Epithelial cell of esophagus (primary cell): ENCODE data around the gene ANKRD22.

ENCODE experiments used
- DNase-seq: peaks from one replicate; pipeline ENCODE4 v3.0.0; 2010; ENCODE audit warnings: low read depth
- H3K4me3 ChIP-seq: 2 replicates; pipeline ENCODE4 v1.5.1; 2011; ENCODE audit warnings: mild to moderate bottlenecking, low read length, control low read depth
- CTCF ChIP-seq: IDR thresholded peaks from 2 replicates; pipeline ENCODE4 v1.5.1; 2011; ENCODE audit warnings: low read depth, mild to moderate bottlenecking, low read length, control low read depth, inconsistent platforms; ENCODE audit not compliant: insufficient read depth; ENCODE audit errors: missing control alignments

ANKRD22 gene

GRCh38 chr10:88813200-88813599 lies 38.4 kb downstream of the ANKRD22 start:
- no peak overlapping the region for H3K4me3 ChIP-seq
- DNase-seq = no peak
- TF ChIP-seq CTCF = no peak

- peak; percentile 84 for DNase-seq
Observed at GRCh38 chr10:88810196-88810961, 41.3 kb downstream of the ANKRD22 start.

GRCh38 chr10:88809621-88810020 lies 42.0 kb downstream of the ANKRD22 start:
- H3K4me3 ChIP-seq = no peak overlapping the region
- no peak for DNase-seq
- no peak for TF ChIP-seq CTCF

More at GRCh38 chr10:88810196-88810961, 41.3 kb downstream of the ANKRD22 start:
- no peak overlapping the region for H3K4me3 ChIP-seq
- TF ChIP-seq CTCF = peak; percentile 94

- DNase-seq = no peak
- no peak for TF ChIP-seq CTCF
- no peak overlapping the region for H3K4me3 ChIP-seq
Observed at GRCh38 chr10:88805924-88806323, 45.7 kb downstream of the ANKRD22 start.

- no peak for TF ChIP-seq CTCF
- no peak for DNase-seq
- no peak overlapping the region for H3K4me3 ChIP-seq
Observed at GRCh38 chr10:88805361-88805760, 46.3 kb downstream of the ANKRD22 start.

GRCh38 chr10:88804083-88804812 lies 47.4 kb downstream of the ANKRD22 start:
- TF ChIP-seq CTCF = no peak

GRCh38 chr10:88803641-88804040 lies 48.0 kb downstream of the ANKRD22 start:
- peak; percentile 39 for DNase-seq
- no peak overlapping the region for H3K4me3 ChIP-seq
- no peak for TF ChIP-seq CTCF

More at GRCh38 chr10:88804083-88804812, 47.4 kb downstream of the ANKRD22 start:
- H3K4me3 ChIP-seq = no peak overlapping the region
- peak; percentile 24 for DNase-seq
